ENCODE data around the gene SHC3. TPM values are rescaled to one million over a fixed set of nuclear protein-coding genes. Genes with fewer than 3 reads are reported as not detected.

The SHC3 gene
- total and polyA plus RNA-seq, 2 experiments from 2014 or later = 1.3 to 2.9 TPM

- H3K4me1 Mint-ChIP-seq = peaks cover 15% of the 10 kb centered on the region
- H3K9me3 Mint-ChIP-seq = no peaks in the 10 kb centered on the region
- H3F3A ChIP-seq (replicated peaks; ENCODE audit: low read depth) = no peaks in the 10 kb centered on the region
- H3K27ac Mint-ChIP-seq = no peak overlapping the region
- no peak overlapping the region for H3K4me3 ChIP-seq
- no peaks in the 10 kb centered on the region; the same call in none of the 2 replicates for H3K36me3 ChIP-seq (ENCODE audit: insufficient read depth)
- DNase-seq (ENCODE audit: low spot score) = no peak
- no peak overlapping the region for H2AFZ ChIP-seq
- H3K27ac ChIP-seq (ENCODE audit: low read depth) = no peak overlapping the region
- H3K4me1 ChIP-seq (ENCODE audit: insufficient read depth) = peaks cover 14% of the 10 kb centered on the region
- ATAC-seq = no peak
- peaks cover 4% of the 10 kb centered on the region; the same call in 1 of the 2 replicates for H4K20me1 ChIP-seq (replicated peaks; ENCODE audit: insufficient read depth)
- no peaks in the 10 kb centered on the region for H3K36me3 Mint-ChIP-seq (ENCODE audit: low read depth)
- TF ChIP-seq CREB1 (CRISPR knock-in tag; IDR thresholded peaks at IDR 0.05; ENCODE audit: low read depth) (no peak), STAT1 (IDR thresholded peaks at IDR 0.05; ENCODE audit: unreplicated experiment) (no peak), ETS1 (IDR thresholded peaks at IDR 0.05) (no peak), NANOG (IDR thresholded peaks at IDR 0.05; ENCODE audit: borderline replicate concordance) (no peak), EZH2phosphoT487 (IDR thresholded peaks at IDR 0.05; ENCODE audit: unreplicated experiment) (no peak), EZH2 (IDR thresholded peaks at IDR 0.05; ENCODE audit: low read depth, unreplicated experiment) (no peak), ZNF462 (CRISPR knock-in tag; IDR thresholded peaks at IDR 0.05) (no peak), JUNB (IDR thresholded peaks at IDR 0.05; ENCODE audit: unreplicated experiment) (no peak)
- TF ChIP-seq, protein P1, sequence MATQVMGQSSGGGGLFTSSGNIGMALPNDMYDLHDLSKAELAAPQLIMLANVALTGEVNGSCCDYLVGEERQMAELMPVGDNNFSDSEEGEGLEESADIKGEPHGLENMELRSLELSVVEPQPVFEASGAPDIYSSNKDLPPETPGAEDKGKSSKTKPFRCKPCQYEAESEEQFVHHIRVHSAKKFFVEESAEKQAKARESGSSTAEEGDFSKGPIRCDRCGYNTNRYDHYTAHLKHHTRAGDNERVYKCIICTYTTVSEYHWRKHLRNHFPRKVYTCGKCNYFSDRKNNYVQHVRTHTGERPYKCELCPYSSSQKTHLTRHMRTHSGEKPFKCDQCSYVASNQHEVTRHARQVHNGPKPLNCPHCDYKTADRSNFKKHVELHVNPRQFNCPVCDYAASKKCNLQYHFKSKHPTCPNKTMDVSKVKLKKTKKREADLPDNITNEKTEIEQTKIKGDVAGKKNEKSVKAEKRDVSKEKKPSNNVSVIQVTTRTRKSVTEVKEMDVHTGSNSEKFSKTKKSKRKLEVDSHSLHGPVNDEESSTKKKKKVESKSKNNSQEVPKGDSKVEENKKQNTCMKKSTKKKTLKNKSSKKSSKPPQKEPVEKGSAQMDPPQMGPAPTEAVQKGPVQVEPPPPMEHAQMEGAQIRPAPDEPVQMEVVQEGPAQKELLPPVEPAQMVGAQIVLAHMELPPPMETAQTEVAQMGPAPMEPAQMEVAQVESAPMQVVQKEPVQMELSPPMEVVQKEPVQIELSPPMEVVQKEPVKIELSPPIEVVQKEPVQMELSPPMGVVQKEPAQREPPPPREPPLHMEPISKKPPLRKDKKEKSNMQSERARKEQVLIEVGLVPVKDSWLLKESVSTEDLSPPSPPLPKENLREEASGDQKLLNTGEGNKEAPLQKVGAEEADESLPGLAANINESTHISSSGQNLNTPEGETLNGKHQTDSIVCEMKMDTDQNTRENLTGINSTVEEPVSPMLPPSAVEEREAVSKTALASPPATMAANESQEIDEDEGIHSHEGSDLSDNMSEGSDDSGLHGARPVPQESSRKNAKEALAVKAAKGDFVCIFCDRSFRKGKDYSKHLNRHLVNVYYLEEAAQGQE (IDR thresholded peaks at IDR 0.05; ENCODE audit: unreplicated experiment) = no peak
- TF ChIP-seq, protein P2, sequence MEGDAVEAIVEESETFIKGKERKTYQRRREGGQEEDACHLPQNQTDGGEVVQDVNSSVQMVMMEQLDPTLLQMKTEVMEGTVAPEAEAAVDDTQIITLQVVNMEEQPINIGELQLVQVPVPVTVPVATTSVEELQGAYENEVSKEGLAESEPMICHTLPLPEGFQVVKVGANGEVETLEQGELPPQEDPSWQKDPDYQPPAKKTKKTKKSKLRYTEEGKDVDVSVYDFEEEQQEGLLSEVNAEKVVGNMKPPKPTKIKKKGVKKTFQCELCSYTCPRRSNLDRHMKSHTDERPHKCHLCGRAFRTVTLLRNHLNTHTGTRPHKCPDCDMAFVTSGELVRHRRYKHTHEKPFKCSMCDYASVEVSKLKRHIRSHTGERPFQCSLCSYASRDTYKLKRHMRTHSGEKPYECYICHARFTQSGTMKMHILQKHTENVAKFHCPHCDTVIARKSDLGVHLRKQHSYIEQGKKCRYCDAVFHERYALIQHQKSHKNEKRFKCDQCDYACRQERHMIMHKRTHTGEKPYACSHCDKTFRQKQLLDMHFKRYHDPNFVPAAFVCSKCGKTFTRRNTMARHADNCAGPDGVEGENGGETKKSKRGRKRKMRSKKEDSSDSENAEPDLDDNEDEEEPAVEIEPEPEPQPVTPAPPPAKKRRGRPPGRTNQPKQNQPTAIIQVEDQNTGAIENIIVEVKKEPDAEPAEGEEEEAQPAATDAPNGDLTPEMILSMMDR (conservative IDR thresholded peaks at IDR 0.05; ENCODE audit: low read depth in 2 of 2) = no peak
- peaks cover 10% of the 10 kb centered on the region; the same call in 1 of the 2 replicates for H3K27me3 ChIP-seq (ENCODE audit: insufficient read depth)
- no peak overlapping the region for H3K4me2 ChIP-seq
- H3K4me3 Mint-ChIP-seq = no peak overlapping the region
- H3K27me3 Mint-ChIP-seq (ENCODE audit: insufficient read depth, low read depth, poor library complexity) = peaks cover 5% of the 10 kb centered on the region
- peaks cover 17% of the 10 kb centered on the region for H3K79me2 ChIP-seq (replicated peaks; ENCODE audit: insufficient read depth)
- H3K9me2 ChIP-seq (ENCODE audit: insufficient read depth) = no peaks in the 10 kb centered on the region
Measured at GRCh38 chr9:88995200-88995577, 183.4 kb downstream of the SHC3 start.

Measured in GM23338 (cell line).